IPS DF 4.7 (cell line): ENCODE results near the gene SLC25A42.
A peak's percentile ranks its signal among the peaks of the same experiment; 100 is the strongest.
"Not testable (repeated sequence)": the region's sequence is repeated elsewhere in the genome, so short reads cannot be mapped to it uniquely, and the experiment has no call there.

Source experiments
- DNase-seq: peaks from one replicate; pipeline ENCODE4 v3.0.0-alpha.2; 2013; ENCODE audit warnings: low spot score; ENCODE audit errors: extremely low read depth

The SLC25A42 gene

GRCh38 chr19:19134687-19135158, 70.9 kb downstream of the SLC25A42 start:
- no peak for DNase-seq

- not testable (repeated sequence) for DNase-seq
These were observed 71.9 kb downstream of the SLC25A42 start for GRCh38 chr19:19135713-19136112.

GRCh38 chr19:19137556-19138108, 73.8 kb downstream of the SLC25A42 start:
- DNase-seq, result no peak

- DNase-seq, result peak; percentile 99
These were observed 74.6 kb downstream of the SLC25A42 start, which contains the start of gene TMEM161A for GRCh38 chr19:19138109-19138981. TSS of gene TMEM161A (minus strand) at chr19:19138478. CDS start at chr19:19138428, 50 bp downstream.

GRCh38 chr19:19139876-19140229, 76.1 kb downstream of the SLC25A42 start:
- DNase-seq, result no peak

- DNase-seq, result no peak
These were observed 76.7 kb downstream of the SLC25A42 start for GRCh38 chr19:19140476-19140875.

- DNase-seq, result no peak
These were observed 78.6 kb downstream of the SLC25A42 start for GRCh38 chr19:19142347-19142746.

GRCh38 chr19:19145281-19145680, 81.5 kb downstream of the SLC25A42 start:
- DNase-seq, result no peak

- DNase-seq, result no peak
These were observed 82.2 kb downstream of the SLC25A42 start for GRCh38 chr19:19145684-19146608.

GRCh38 chr19:19146865-19147264, 83.1 kb downstream of the SLC25A42 start:
- DNase-seq, result no peak

GRCh38 chr19:19147344-19147743, 83.5 kb downstream of the SLC25A42 start:
- DNase-seq, result no peak

GRCh38 chr19:19148504-19148903, 84.7 kb downstream of the SLC25A42 start:
- DNase-seq, result not testable (repeated sequence)

GRCh38 chr19:19149435-19149834, 85.6 kb downstream of the SLC25A42 start:
- DNase-seq, result no peak

GRCh38 chr19:19151418-19151817, 87.6 kb downstream of the SLC25A42 start:
- no peak for DNase-seq

GRCh38 chr19:19152668-19153384, 89.0 kb downstream of the SLC25A42 start:
- no peak for DNase-seq

GRCh38 chr19:19154768-19155494, 91.1 kb downstream of the SLC25A42 start:
- DNase-seq, result no peak

- DNase-seq, result no peak
These were observed 91.9 kb downstream of the SLC25A42 start for GRCh38 chr19:19155495-19156219.

GRCh38 chr19:19157808-19158207, 94.0 kb downstream of the SLC25A42 start:
- DNase-seq, result no peak

GRCh38 chr19:19159534-19159933, 95.7 kb downstream of the SLC25A42 start:
- no peak for DNase-seq
